NCI-H1694 treated with DMSO at 0.1 percent for 48 hours (cell line): ENCODE measurements around the gene UBE2R2.
"Not testable (repeated sequence)": the region's sequence is repeated elsewhere in the genome, so short reads cannot be mapped to it uniquely, and the experiment has no call there.

ENCODE experiments used
- DNase-seq: peaks from one replicate; lab custom pipeline; 2025; lab: John Stamatoyannopoulos, UW

The UBE2R2 gene

DNA sequence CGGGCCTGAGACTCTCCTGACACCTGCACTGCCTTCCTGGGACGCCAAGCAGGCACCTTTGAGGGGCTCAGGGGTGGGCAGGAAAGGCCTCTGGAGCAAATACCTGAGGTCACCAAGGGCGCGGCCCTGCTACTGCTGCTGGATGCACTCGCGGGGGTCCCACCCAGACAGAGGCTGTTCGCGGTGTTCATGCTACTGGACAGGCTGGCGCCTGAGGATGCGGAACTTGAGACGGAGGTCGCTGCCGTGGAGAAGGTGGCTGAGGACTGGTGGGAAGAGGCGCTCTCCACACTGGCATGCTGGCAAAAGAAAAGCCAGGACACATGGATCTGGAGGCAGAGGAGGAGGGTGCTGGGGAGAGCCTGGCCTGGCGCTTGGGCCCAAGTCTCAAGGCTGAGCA is 110.7 kb downstream of the UBE2R2 start:
- DNase-seq = no peak

GRCh38 chr9:33931326-33931725 is 114.4 kb downstream of the UBE2R2 start:
- DNase-seq = no peak

DNA sequence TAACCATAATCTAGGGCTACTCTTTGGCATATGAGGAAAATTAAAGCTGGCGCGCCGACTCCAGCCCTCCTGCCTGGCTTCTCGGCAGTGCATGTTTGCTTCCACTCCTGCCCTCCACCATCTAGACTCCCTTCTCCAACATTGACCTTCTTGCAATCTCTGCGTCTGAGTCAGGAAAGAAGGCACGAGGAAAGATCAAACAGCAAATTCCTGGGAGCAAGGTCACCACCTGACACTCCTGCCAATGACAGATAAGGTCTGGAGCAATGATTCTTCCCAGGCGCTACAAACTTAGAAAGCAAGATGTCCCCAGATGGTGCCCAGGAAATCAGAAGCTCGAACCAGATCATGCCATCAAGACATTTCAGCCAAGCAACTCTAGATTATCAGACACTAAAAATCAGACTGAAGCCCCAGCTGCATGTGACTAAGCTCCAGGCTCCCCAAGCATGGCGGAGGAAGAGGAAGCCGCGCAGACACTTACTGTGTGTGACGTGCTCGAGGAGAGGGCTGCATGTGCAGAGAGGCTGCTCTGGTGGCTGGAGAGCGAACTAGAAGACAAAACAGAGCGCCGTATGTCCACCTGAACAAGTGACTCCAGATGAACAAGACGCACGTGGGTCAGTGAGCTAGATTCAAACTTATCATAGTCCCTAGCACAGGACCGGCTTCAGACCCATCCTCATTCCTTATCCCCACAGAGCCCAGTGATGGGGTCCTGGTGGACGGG is 115.3 kb downstream of the UBE2R2 start:
- no peak for DNase-seq

- no peak for DNase-seq
Measured at GRCh38 chr9:33934188-33934878, 117.4 kb downstream of the UBE2R2 start.

DNA sequence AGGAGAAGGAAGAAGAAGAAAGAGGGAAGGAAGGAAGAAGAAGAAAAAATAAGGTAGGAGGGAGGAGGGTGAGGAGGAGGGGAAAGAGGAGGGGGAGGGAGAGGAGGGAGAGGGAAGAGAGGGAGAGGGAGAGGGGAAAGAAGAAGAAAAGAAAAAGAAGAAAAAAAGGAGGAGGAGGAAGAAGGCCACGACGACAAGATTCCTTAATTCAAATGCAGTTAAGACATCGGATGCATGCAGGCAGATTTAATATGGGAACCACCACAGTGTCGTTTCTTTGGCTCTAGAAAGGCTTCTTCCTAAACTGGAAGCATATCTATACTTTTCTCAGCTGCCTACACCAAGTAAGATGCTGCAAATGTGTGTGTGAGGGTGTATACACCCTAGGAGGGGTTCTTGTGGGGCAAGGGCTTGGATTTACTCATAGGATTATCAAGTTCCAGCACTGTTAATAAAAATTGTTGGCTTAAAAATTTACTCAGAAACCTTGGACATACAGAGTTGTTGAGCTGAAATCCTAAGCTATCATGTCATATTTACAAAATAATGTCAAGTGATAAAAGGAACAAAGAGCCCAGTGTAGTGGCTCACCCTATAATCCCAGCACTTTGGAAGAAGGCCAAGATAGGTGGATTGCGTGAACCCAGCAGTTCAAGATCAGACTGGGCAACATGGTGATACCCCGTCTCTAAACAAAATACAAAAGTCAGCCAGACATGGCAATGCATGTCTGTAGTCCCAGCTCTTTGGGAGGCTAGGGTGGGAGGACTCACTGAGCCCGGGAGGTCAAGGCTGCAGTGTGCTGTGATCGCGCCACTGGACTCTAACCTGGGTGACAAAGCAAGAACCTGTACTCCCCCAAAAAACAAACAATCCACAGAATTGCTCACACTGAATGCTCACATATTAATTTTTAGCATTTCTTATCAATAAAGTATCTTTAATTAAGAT is 123.2 kb downstream of the UBE2R2 start:
- no peak for DNase-seq

DNA sequence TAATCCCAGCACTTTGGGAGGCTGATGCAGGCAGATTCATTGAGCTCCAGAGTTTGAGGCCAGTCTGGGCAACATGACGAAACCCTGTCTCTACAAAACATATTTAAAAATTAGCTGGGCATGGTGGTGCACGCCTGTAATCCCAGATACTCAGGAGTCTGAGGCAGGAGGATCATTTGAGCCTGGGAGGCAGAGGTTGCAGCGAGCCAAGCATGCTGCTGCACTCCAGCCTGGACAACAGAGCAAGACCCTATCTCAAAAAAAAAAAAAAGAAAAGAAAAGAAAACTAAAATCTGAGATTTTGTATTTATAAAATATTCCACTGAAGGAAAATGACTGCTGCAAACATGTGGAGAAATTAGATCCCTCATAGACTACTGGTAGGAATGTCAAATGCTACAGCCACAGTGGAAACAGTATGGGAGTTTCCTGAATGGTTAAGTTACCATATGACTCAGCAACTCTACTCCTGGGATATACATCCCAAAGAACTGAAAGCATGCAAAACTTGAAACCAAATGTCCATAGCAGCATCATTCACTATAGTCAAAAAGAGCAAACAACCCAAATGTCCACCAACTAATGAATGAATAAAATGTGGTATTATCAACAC is 125.6 kb downstream of the UBE2R2 start:
- DNase-seq = no peak

DNA sequence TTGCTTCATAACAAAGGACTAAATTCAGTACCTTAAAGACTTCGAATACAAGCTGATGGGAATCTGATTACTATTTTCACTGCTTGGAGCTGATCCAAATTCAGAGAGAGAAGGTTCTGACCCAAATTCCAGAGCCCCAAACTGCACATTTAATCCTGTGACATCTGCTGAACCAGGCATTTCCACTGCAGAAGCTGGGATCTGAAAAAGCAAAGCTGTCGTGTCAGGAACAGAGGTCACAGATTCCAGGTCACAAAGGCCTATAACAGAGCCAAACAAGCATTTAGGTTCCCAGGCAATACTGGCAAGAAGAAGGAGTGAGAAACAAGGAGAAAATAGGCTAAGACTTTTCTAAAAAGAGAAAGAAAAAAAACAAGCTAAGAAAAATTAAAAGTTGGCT is 126.4 kb downstream of the UBE2R2 start:
- no peak for DNase-seq

GRCh38 chr9:33946779-33947535 is 130.0 kb downstream of the UBE2R2 start:
- no peak for DNase-seq

- no peak for DNase-seq
Measured at GRCh38 chr9:33950371-33950770, 133.4 kb downstream of the UBE2R2 start.

- no peak for DNase-seq
Measured at GRCh38 chr9:33952066-33952465, 135.1 kb downstream of the UBE2R2 start.

DNA sequence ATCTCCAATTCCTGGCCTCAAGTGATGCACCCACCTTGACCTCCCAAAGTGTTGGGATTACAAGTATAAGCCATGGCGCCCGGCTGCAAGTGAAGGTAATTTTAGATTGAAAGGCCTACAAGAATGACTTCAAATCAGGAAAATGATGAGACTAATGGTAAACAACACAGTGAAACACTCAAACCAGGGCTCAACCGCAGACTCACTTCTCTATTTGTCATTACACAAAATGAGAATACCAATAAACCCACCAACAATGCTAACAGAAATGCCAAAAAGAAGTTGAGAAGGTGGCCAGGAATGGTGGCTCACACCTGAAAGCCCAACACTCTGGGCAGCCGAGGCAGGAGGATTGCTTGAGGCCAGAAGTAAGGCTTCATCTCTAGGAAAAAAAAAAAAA is 139.6 kb downstream of the UBE2R2 start:
- DNase-seq = no peak

DNA sequence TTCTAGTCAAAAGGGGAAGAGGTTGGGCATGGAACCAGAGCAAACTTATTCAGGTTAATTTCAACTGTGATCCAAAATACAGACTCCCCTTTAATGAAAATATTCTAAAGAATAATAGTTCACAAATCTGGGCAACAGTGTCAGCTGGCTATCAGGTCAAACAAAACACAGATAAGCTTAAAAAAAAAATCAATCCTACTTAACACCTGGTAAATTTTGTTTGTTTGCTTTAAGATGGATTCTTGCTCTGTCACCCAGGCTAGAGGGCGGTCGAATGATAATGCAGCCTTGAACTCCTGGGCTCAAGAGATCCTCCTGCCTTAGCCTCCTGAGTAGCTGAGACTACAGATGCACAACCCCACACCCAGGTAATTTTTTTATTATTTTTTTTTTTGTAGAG is 142.8 kb downstream of the UBE2R2 start:
- DNase-seq = no peak

- DNase-seq = not testable (repeated sequence)
Measured at GRCh38 chr9:33962468-33962867, 145.5 kb downstream of the UBE2R2 start.

DNA sequence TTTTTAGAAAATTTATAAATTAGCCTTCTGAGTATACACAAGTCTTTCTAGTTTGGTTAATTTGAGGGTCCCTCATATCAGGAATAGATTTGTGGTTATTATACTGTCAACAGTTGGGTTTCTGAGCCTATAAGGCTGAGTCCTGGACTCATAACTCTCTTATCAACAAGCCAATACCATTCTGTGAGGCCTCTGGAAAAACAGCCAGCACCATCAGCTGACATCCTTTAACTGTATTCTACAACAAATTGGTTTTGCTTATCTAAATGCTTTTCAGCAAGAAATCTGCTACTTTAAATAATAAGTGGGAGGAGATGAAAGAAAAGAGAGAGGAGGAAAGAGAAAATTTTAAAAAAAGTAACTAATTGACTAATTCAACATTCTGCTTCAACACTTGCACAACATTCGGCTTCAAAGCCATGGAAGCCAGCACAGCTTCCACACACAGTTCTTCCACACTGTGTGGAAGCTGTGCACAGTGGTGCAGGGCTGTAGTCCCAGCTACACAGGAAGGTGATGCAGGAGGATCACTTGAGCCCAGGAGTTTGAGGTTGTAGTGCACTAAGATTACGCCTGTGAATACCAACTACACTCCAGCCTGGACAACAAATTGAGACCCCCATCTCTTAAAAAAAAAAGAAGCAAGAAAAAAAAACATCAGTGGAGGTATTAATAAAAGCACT is 147.3 kb downstream of the UBE2R2 start:
- no peak for DNase-seq
